Stimulated activated CD4-positive, alpha-beta T cell treated with anti-CD3 and anti-CD28 coated beads, TNF-alpha, amount 100 ng/mL, for 1 hour (primary cell): ENCODE data around the gene GATA5.

Source experiments
- DNase-seq, 3 donors: peaks; one replicate each; pipeline ENCODE4 v3.0.0-alpha.2; 2020; ENCODE audit warnings: low read depth in 3 of 3, low spot score in 1 of 3

GATA5 gene

DNA sequence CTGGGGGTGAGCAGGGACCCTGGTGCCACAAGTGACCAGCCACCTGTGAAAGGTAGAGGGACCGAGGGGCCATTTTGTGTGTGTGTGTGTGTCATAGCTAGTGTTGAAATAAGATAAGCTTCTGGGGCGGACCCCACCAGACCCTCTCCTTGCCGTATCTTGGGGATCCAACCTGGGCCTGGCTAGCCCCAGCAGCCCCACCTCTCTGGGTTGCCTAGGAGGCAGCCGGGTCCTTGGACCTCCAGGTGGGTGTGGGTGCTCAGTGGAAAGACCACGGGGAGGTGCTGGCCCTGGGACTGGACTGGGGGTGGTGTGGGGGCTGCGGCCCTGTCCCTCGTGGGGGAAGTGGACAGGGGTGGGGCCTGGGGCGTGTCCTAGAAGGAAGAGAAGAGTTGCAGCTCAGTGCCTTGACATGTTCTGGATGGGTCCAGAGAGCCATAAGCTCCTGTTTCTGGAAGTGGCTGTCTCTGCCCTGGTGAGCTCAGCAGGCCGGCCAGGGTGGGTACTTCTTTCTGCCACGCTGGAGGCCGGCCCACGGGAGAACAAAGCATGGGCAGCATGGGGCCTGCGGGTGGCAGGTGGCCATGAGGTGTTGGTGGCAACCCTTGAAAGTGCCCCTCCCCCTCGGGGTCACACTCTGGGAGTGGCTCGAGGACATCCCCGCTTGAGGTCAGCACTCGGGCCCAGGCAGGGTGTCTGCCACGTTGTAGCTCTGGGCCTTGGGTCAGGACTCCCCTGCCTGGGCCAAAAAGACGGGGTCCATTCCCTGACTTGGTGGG is 56.9 kb downstream of the GATA5 start:
- DNase-seq, result no peak

DNA sequence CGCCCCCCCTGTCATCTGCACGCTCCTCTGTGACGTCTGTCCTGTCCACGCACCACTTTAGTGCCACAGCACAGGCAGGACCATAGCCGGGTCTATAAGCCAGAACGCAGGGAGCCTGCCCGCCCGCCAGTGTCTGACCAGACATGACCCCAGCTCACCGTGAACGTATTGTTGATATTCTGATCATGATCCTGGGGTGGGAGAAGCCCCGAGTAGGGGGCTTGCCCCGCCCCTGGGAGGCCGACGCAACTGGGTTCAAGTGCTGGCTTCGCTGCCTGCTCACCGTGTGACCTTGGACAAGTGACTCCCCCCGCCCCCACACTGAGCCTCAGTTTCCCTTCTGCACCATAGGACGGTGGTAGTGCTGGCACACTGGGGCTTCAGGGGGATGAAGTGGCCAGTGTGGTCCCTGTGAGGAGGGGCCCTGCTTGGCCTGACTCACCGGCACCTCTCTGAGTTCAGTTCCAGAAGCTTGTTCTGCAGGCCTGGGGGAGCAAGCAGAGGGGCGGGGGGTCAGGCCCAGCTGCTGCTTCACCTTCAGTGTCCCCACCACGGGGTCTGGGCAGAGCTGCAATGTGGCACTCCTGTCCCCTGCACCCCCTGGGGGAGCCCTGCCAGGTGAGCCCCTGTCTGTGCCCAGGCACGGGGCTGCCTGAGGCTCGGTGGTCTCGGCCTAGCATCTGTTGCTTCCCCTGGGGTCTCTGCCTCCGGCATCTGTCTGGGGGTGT is 57.6 kb downstream of the GATA5 start:
- no peak for DNase-seq

DNA sequence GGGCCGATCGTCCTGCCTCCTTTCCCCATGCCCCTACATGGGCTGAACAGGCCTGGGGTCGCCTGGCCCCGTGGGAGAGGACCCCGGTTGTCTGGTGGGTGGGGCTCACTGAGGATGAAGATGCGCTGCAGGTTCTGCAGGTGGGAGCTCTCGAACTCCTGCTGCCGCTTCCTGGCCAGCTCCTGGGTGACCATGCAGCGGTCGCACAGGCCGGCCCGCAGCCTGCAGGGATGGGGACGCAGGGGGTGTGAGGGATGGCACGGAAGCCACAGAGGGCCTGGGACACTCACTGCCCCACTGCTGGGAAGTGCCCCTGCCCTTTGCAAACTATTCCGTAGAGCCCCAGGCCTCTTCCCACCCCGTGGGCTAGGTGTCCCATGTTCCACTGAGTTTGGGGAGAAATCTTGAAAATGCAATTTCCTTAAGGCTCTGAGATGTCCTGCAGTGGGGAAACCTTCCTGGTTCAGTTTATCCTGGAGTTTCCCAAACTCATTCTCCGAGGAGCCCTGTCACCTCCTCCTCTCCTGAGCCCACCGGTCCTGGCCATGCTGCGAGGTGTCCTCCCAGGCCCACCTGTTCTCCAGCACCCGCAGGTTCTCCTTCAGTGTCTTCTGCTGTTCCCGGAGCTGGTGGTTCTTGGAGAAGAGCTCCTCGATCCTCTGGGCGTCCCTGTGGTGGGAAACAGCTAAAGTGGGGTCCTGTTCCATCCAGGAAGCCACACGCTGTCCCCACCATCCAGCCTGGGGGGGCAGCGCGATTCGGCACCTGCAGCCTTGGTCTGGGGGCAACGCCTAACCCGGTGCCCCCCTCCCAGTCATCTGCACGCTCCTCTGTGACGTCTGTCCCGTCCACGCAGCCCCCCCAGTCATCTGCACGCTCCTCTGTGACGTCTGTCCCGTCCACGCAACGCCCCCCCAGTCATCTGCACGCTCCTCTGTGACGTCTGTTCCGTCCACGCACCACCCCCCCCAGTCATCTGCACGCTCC is 58.9 kb downstream of the GATA5 start:
- DNase-seq, result no peak

DNA sequence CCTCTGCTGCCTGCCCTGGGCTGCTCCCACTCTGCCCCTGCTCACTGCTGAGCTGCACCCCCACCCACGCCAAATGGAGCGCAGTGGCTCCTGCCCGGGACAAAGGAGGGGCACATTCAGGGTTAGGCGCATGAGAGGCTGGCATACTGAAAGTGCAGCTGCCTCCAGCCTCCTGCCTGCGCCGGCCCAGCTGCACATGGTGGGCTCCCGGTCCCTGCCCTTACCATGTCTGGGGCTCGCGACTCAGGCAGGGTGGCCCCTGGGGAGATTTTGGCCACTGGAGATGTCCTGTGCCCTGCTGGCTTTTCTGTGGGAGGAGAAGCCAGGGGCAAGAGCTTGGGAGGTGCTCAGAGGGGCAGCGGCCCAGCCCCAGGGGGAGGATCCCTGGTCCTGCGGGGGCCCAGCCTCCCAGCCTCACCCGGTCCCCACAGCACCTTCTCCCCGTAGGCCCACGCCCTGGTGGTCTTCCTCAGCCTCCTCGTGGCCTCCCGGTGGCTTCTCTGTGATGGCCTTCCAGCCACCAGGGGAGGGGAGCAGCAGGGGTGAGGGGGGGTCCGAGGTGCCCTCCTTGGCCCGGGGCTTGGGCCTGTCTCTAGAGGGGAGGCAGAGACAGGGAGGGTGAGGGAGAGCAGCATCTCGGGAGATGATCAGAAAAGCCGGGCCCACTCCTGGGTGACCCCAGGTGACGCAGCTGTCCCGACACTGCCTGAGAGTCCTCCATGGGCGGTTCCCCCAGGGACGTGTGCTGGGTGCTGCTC is 60.3 kb downstream of the GATA5 start:
- DNase-seq, result no peak

DNA sequence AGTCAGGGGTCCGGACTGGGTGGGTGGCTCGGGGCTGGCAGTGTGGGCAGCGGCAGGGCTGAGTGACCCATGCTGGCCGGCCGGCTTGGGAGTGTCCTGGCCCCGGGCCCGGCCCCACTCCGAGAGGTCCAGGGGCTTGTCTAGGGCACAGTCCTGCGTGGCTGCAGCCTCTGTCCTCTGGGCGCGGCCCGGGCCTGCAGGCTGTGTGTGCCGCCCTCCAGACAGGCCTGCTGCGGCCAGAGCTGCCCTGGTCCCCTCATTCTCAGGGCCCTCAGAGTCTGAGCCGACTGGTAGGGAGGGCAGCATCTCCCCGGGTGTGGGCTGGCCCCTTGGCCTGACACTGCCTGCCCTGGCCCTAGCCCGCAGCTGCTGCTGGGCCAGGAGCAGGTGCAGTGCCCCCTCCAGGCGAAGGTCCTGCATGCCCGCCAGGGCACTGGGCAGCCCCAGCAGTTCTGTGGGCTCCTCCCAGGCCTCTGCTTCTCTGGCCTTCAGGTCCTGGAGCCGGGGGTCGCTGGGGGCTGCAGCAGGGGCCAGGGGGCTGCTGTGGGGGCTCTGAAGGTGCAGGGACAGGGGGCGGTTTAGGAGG is 61.8 kb downstream of the GATA5 start:
- no peak for DNase-seq
